Smooth muscle cell (in vitro differentiated cells): ENCODE measurements around the gene PNMA3. TPM values are rescaled to one million over a fixed set of nuclear protein-coding genes. Genes with fewer than 3 reads are reported as not detected.
"Not testable (repeated sequence)": the region's sequence is repeated elsewhere in the genome, so short reads cannot be mapped to it uniquely, and the experiment has no call there.

Experiments
- DNase-seq: peaks from one replicate; lab custom pipeline; 2025; ENCODE audit not compliant: unreplicated experiment; lab: John Stamatoyannopoulos, UW
- H2AFZ ChIP-seq: fragments of 200-600 bp; sonication (generic); 2 replicates; pipeline ENCODE4 v1.6.0; 2016; ENCODE audit warnings: antibody characterized with exemption, low read depth, mild to moderate bottlenecking
- H3F3A ChIP-seq: fragments of 200-600 bp; sonication (generic); 2 replicates; pipeline ENCODE4 v1.6.0; 2017; ENCODE audit warnings: antibody characterized with exemption, low read depth
- H3K27ac ChIP-seq: fragments of 200-600 bp; sonication (generic); 2 replicates; pipeline ENCODE4 v1.5.1; 2016; ENCODE audit warnings: low read depth, mild to moderate bottlenecking
- H3K27me3 ChIP-seq: fragments of 200-600 bp; sonication (generic); 2 replicates; pipeline ENCODE4 v1.6.1; 2016; ENCODE audit warnings: low read depth, mild to moderate bottlenecking
- H3K36me3 ChIP-seq: fragments of 200-600 bp; sonication (generic); 2 replicates; pipeline ENCODE4 v1.5.1; 2016; ENCODE audit warnings: low read depth
- H3K4me1 ChIP-seq: fragments of 200-600 bp; sonication (generic); 2 replicates; pipeline ENCODE4 v1.5.1; 2016; ENCODE audit warnings: low read depth
- H3K4me2 ChIP-seq: fragments of 200-600 bp; sonication (generic); 2 replicates; pipeline ENCODE4 v1.6.0; 2016; ENCODE audit warnings: mild to moderate bottlenecking
- H3K4me3 ChIP-seq: fragments of 200-600 bp; sonication (generic); 2 replicates; pipeline ENCODE4 v1.5.1; 2016; ENCODE audit warnings: mild to moderate bottlenecking
- H3K79me2 ChIP-seq: fragments of 200-600 bp; sonication (generic); 2 replicates; pipeline ENCODE4 v1.6.0; 2016; ENCODE audit warnings: low read depth, mild to moderate bottlenecking
- H3K9ac ChIP-seq: fragments of 200-600 bp; sonication (generic); 2 replicates; pipeline ENCODE4 v1.6.0; 2016; ENCODE audit warnings: low read depth
- H3K9me3 ChIP-seq: fragments of 200-600 bp; sonication (generic); replicated peaks from 2 replicates; pipeline ENCODE4 v1.5.1; 2016; ENCODE audit warnings: low read depth
- H4K20me1 ChIP-seq: fragments of 200-600 bp; sonication (generic); 2 replicates; pipeline ENCODE4 v1.6.0; 2016; ENCODE audit warnings: low read depth
- WGBS: methylation state at CpG from one replicate; pipeline ENCODE4 v1.1.7; 2016; ENCODE audit warnings: low lambda C conversion rate; 5-methylcytosine and 5-hydroxymethylcytosine counted together
- polyA plus RNA-seq: library from polyadenylated mRNA; unstranded; fragments of >200 nt; fragmentation: Nextera tagmentation; extraction: Ambion mirVana; gene quantifications from 2 replicates; pipeline ENCODE4 v1.2.1, GENCODE V29; 2016
- small RNA-seq: library from RNA; depleted of rRNA; stranded (forward); fragments of <200 nt; gene quantifications from one replicate; pipeline ENCODE3, GENCODE V24; 2014
- total RNA-seq: library from RNA; depleted of rRNA; stranded (reverse); fragments of >200 nt; gene quantifications from 2 replicates; pipeline ENCODE4 v1.2.3, GENCODE V29; 2014
- TF ChIP-seq, protein P1 (sequence below): fragments of 200-600 bp; sonication (generic); IDR thresholded peaks from 2 replicates; pipeline ENCODE4 v1.5.1; 2017; ENCODE audit warnings: borderline replicate concordance, mild to moderate bottlenecking, antibody characterized with exemption; ENCODE audit not compliant: insufficient read depth, poor library complexity, severe bottlenecking

Gene PNMA3
- total and polyA plus RNA-seq, 2 experiments from 2014 or later = 1.1 to 6.0 TPM

DNA sequence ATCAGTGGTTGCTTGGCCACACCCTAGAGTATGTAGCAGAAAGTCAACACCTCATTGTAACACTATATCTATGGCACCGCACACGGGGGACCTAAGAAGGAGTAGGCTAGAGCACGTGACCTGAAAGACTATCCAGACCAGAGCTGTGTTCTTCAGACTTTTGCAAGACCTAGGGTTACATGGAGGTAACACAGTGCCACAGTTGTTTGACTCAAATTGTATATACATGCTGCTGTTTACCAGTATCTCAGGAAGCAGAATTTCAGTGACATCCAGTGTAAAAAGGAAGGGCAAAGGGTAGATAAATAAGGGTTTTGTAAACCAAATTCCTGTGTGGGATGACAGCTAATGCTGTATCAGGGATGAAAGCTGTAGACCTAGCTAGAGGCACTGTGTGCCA, 46.1 kb downstream of the PNMA3 start:
- H3K9me3 ChIP-seq = no peaks in the 10 kb centered on the region
- no peaks in the 10 kb centered on the region for H3K36me3 ChIP-seq
- H3K4me1 ChIP-seq = no peaks in the 10 kb centered on the region
- H3K4me3 ChIP-seq = no peak overlapping the region
- no peak overlapping the region for H3K4me2 ChIP-seq
- TF ChIP-seq, protein P1, sequence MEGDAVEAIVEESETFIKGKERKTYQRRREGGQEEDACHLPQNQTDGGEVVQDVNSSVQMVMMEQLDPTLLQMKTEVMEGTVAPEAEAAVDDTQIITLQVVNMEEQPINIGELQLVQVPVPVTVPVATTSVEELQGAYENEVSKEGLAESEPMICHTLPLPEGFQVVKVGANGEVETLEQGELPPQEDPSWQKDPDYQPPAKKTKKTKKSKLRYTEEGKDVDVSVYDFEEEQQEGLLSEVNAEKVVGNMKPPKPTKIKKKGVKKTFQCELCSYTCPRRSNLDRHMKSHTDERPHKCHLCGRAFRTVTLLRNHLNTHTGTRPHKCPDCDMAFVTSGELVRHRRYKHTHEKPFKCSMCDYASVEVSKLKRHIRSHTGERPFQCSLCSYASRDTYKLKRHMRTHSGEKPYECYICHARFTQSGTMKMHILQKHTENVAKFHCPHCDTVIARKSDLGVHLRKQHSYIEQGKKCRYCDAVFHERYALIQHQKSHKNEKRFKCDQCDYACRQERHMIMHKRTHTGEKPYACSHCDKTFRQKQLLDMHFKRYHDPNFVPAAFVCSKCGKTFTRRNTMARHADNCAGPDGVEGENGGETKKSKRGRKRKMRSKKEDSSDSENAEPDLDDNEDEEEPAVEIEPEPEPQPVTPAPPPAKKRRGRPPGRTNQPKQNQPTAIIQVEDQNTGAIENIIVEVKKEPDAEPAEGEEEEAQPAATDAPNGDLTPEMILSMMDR = no peak
- no peaks in the 10 kb centered on the region for H3K27me3 ChIP-seq
- no peaks in the 10 kb centered on the region for H3K79me2 ChIP-seq
- H4K20me1 ChIP-seq = no peaks in the 10 kb centered on the region
- H3F3A ChIP-seq = no peaks in the 10 kb centered on the region
- no peak overlapping the region for H3K9ac ChIP-seq
- WGBS = 68% methylated on average over 3 of the region's 3 CpGs
- H2AFZ ChIP-seq = no peak overlapping the region
- DNase-seq = no peak
- no peak overlapping the region for H3K27ac ChIP-seq

DNA sequence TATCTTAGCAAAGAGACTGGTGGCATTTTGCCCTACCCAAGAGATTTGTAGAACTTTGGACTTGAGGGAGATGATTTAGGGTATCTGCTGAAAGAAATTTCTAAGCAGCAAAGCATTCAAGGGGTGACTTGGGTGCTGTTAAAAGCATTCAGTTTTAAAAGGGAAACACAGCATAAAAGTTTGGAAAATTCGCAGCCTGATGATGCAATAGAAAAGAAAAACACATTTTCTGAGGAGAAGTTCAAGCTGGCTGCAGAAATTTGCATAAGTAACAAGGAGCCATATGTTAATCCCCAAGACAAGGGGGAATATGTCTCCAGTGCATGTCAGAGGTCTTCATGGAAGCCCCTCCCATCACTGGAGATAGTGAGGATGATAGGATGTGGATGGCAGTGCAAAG, 48.7 kb downstream of the PNMA3 start:
- not testable (repeated sequence) for H3K36me3 ChIP-seq, H2AFZ ChIP-seq, H3F3A ChIP-seq, DNase-seq, H3K27me3 ChIP-seq, H3K4me3 ChIP-seq, H3K9me3 ChIP-seq, H3K27ac ChIP-seq, H3K9ac ChIP-seq, H3K79me2 ChIP-seq, H3K4me1 ChIP-seq, H4K20me1 ChIP-seq, H3K4me2 ChIP-seq
- 48% methylated on average over 1 of the region's 1 CpG for WGBS

DNA sequence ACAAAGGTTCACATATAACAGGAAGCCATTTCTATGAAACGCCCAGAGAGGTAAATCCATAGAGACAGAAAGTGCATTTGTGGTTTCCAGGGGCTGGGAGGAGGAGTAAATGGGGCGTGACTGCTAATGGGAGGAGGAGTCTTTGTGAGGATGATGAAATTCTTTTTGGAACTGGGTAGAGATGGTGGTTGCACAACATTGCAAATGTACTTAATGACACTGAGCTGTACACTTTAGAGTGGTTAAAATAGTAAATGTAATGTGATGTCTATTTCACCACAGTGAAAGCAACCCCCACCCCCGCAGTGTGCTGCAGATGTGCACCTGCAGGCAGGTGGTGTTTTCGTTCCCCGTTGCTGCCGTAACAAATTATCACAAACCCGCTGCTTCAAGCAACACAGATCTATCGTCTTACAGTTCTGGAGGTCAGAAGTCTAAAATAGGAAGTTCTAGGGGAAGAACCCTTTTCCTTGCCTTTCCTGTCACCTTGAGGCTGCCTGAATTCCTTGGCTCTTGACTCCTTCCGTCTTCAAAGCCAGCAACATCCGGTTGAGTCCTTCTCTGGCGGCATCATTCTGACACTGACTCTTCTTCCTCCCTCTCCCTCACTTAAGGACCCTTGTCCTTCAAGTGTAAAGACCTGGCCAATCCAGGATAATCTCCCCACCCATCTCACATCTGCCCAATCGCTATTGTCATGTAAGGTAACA, 50.0 kb downstream of the PNMA3 start:
- not testable (repeated sequence) for H3K36me3 ChIP-seq, H4K20me1 ChIP-seq, DNase-seq, H3K9me3 ChIP-seq, H3K79me2 ChIP-seq, H3K4me3 ChIP-seq, H3K27me3 ChIP-seq, H3F3A ChIP-seq, H3K9ac ChIP-seq, H3K4me1 ChIP-seq, H3K4me2 ChIP-seq, H2AFZ ChIP-seq, H3K27ac ChIP-seq
- 86% methylated on average over 4 of the region's 12 CpGs for WGBS

Small RNA genes within 50 kb of the gene (small RNA-seq; reads per million reads assigned to genes)
- not detected for gene AC243428.1

Other genes with a start within 250 kb of the PNMA3 start
- gene CETN2, start 225.7 kb upstream of the PNMA3 start, total RNA-seq = 58.3 and 62.1 TPM in 2 replicates
- 42.9 and 60.7 TPM in 2 replicates for gene CETN2, start 225.7 kb upstream of the PNMA3 start, polyA plus RNA-seq
- 20.5 and 20.9 TPM in 2 replicates for gene NSDHL, start 225.4 kb upstream of the PNMA3 start, total RNA-seq
- 34.1 and 36.4 TPM in 2 replicates for gene NSDHL, start 225.4 kb upstream of the PNMA3 start, polyA plus RNA-seq
- 11.8 and 12.3 TPM in 2 replicates for gene ZNF185, start 158.4 kb upstream of the PNMA3 start, total RNA-seq
- gene ZNF185, start 158.4 kb upstream of the PNMA3 start, polyA plus RNA-seq = 7.2 and 17.5 TPM in 2 replicates
- gene PNMA5, start 62.4 kb upstream of the PNMA3 start, total RNA-seq = not detected in 2 replicates
- gene PNMA5, start 62.4 kb upstream of the PNMA3 start, polyA plus RNA-seq = not detected in 2 replicates
- gene PNMA6A, start 16.0 kb downstream of the PNMA3 start, total RNA-seq = 1.3 and 3.7 TPM in 2 replicates
- gene PNMA6A, start 16.0 kb downstream of the PNMA3 start, polyA plus RNA-seq = 2.8 and 7.6 TPM in 2 replicates
- not detected in 2 replicates for gene MAGEA1, start 122.8 kb downstream of the PNMA3 start, total RNA-seq
- not detected in 2 replicates for gene MAGEA1, start 122.8 kb downstream of the PNMA3 start, polyA plus RNA-seq